K562 (cell line): Measurements from ENCODE around the gene DHCR24.

ENCODE experiments used
- ARID2 ChIP-seq: fragments of 450-650 bp; IDR thresholded peaks from 2 replicates; pipeline ENCODE4 v1.6.1; 2017; ENCODE audit warnings: antibody characterized with exemption, mild to moderate bottlenecking
- SIRT6 ChIP-seq: IDR thresholded peaks from one replicate; pipeline ENCODE4 v1.6.1; 2012; ENCODE audit warnings: low read depth, mild to moderate bottlenecking, control low read depth, inconsistent platforms, low read length, moderate library complexity
- TRIM24 ChIP-seq, 2 experiments: fragments of 450-650 bp; IDR thresholded peaks; 2 replicates each; pipeline ENCODE4 v1.6.1; 2016
- TF ChIP-seq, protein P1 (sequence below): sonication (generic); formaldehyde crosslinking; IDR thresholded peaks from 2 replicates; pipeline ENCODE4 v1.8.0; 2022; ENCODE audit warnings: mild to moderate bottlenecking, missing genetic modification reagents
- TF ChIP-seq, protein P2 (sequence below): IDR thresholded peaks from 2 replicates; pipeline ENCODE4 v1.6.1; 2016; ENCODE audit warnings: missing genetic modification characterization, missing compliant biosample characterization

DNA sequence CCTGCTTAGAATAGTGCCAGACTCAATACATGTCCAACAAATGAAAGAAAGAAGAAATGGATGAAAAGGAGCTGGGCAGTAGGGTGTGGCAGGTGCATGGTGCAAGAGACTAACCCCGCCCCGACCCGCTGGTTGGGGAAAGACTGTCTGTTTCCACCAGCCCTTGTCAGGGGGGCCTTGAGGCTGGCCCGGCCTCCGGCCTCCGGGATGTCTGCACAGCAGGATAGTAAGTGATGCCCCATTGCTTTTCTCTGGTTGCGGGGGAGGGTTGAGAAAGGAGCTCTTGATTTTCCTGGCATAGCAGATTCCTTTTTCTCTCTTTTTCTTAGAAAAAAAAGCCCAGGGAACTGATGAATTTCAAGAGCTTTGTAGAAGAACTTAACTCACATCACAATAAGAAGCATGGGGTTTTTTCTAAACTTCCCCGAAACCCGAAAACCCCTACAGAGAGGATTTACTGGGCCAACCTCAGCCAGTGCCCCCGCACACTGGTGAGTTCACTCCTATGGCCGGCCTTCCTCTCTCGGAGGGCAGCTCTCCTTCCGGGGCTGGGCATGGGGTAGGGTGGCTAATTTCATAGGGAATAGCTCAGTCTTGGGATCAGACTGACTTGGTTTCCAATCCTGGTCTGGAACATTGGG is 73.4 kb downstream of the DHCR24 start:
- TF ChIP-seq TRIM24 (IDR thresholded peaks at IDR 0.05) = no peak
- no peak for TF ChIP-seq SIRT6
- no peak for TF ChIP-seq ARID2
- TF ChIP-seq, protein P1, sequence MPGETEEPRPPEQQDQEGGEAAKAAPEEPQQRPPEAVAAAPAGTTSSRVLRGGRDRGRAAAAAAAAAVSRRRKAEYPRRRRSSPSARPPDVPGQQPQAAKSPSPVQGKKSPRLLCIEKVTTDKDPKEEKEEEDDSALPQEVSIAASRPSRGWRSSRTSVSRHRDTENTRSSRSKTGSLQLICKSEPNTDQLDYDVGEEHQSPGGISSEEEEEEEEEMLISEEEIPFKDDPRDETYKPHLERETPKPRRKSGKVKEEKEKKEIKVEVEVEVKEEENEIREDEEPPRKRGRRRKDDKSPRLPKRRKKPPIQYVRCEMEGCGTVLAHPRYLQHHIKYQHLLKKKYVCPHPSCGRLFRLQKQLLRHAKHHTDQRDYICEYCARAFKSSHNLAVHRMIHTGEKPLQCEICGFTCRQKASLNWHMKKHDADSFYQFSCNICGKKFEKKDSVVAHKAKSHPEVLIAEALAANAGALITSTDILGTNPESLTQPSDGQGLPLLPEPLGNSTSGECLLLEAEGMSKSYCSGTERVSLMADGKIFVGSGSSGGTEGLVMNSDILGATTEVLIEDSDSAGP = no peak
- TF ChIP-seq, protein P2, sequence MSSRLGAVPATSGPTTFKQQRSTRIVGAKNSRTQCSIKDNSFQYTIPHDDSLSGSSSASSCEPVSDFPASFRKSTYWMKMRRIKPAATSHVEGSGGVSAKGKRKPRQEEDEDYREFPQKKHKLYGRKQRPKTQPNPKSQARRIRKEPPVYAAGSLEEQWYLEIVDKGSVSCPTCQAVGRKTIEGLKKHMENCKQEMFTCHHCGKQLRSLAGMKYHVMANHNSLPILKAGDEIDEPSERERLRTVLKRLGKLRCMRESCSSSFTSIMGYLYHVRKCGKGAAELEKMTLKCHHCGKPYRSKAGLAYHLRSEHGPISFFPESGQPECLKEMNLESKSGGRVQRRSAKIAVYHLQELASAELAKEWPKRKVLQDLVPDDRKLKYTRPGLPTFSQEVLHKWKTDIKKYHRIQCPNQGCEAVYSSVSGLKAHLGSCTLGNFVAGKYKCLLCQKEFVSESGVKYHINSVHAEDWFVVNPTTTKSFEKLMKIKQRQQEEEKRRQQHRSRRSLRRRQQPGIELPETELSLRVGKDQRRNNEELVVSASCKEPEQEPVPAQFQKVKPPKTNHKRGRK (tag) = no peak
